Loucy (cell line): ENCODE measurements around the gene FTO.

Source experiments
- CTCF ChIP-seq: fragments of 200-600 bp; sonication (generic); conservative IDR thresholded peaks from 2 replicates; pipeline ENCODE4 v1.5.1; 2014; ENCODE audit warnings: mild to moderate bottlenecking, antibody characterized with exemption, low read length
- EZH2phosphoT487 ChIP-seq: fragments of 200-600 bp; IDR thresholded peaks from 2 replicates; pipeline ENCODE4 v1.6.1; 2018; ENCODE audit warnings: antibody characterized with exemption, mild to moderate bottlenecking, moderate library complexity, borderline replicate concordance

GRCh38 chr16:54060599-54061421, 356.9 kb downstream of the FTO start:
- TF ChIP-seq CTCF, result no peak
- no peak for TF ChIP-seq EZH2phosphoT487
